Fibroblast of lung (primary cell): Measurements from ENCODE around the gene PKD2L2. TPM values are rescaled to one million over a fixed set of nuclear protein-coding genes. Genes with fewer than 3 reads are reported as not detected.

Source experiments
- DNase-seq, 2 donors: peaks; one replicate each; pipeline versions ENCODE4 v3.0.0 to v3.0.0-alpha.2; 2010; ENCODE audit warnings: low read depth in 2 of 2
- H2AFZ ChIP-seq: 2 replicates; pipeline ENCODE4 v1.5.1; 2012; ENCODE audit warnings: low read length, control low read depth, inconsistent platforms
- H3K27ac ChIP-seq: 2 replicates; pipeline ENCODE4 v1.5.1; 2011; ENCODE audit warnings: low read length, control low read depth; ENCODE audit not compliant: insufficient read depth
- H3K27me3 ChIP-seq: 2 replicates; pipeline ENCODE4 v1.5.1; 2011; ENCODE audit warnings: mild to moderate bottlenecking, low read length; ENCODE audit not compliant: control insufficient read depth, insufficient read depth
- H3K36me3 ChIP-seq: 2 replicates; pipeline ENCODE4 v1.5.1; 2011; ENCODE audit warnings: low read length; ENCODE audit not compliant: control insufficient read depth, insufficient read depth
- H3K4me1 ChIP-seq: 2 replicates; pipeline ENCODE4 v1.5.1; 2011; ENCODE audit warnings: low read length; ENCODE audit not compliant: control insufficient read depth, insufficient read depth; ENCODE audit errors: extremely low read depth
- H3K4me2 ChIP-seq: 2 replicates; pipeline ENCODE4 v1.5.1; 2011; ENCODE audit warnings: low read length, control low read depth; ENCODE audit not compliant: insufficient read depth; ENCODE audit errors: extremely low read depth
- H3K4me3 ChIP-seq, 4 experiments: fragments of 200-600 bp in 1 of 4; sonication (generic) in 1 of 4; replicated peaks in 1 of 4; 2 replicates each; pipeline ENCODE4 v1.5.1; 2011 to 2016; ENCODE audit warnings: low read length in 4 of 4, low read depth in 3 of 4, mild to moderate bottlenecking in 3 of 4, control low read depth in 2 of 4, inconsistent platforms in 1 of 4, mixed read lengths in 1 of 4; ENCODE audit not compliant: insufficient read depth in 1 of 4; ENCODE audit errors: control extremely low read depth in 1 of 4
- H3K79me2 ChIP-seq: 2 replicates; pipeline ENCODE4 v1.5.1; 2012; ENCODE audit warnings: mild to moderate bottlenecking, low read length, inconsistent platforms; ENCODE audit not compliant: control insufficient read depth, insufficient read depth
- H3K9ac ChIP-seq: 2 replicates; pipeline ENCODE4 v1.5.1; 2011; ENCODE audit warnings: mild to moderate bottlenecking, low read length, control low read depth; ENCODE audit not compliant: insufficient read depth
- H3K9me3 ChIP-seq: 2 replicates; pipeline ENCODE4 v1.5.1; 2012; ENCODE audit warnings: low read depth, low read length; ENCODE audit not compliant: control insufficient read depth, insufficient read depth
- H4K20me1 ChIP-seq: 2 replicates; pipeline ENCODE4 v1.5.1; 2011; ENCODE audit warnings: low read length; ENCODE audit not compliant: control insufficient read depth, insufficient read depth; ENCODE audit errors: extremely low read depth
- CTCF ChIP-seq, 2 donors: IDR thresholded peaks in 1 of 2; conservative IDR thresholded peaks in 1 of 2; 1 replicate in 1 of 2; 2 replicates in 1 of 2; pipeline ENCODE4 v1.5.1; 2011 to 2012; ENCODE audit warnings: low read length in 2 of 2, control low read depth in 1 of 2, inconsistent platforms in 1 of 2, low read depth in 1 of 2, mild to moderate bottlenecking in 1 of 2
- EZH2 ChIP-seq: IDR thresholded peaks from 2 replicates; pipeline ENCODE4 v1.5.1; 2012; ENCODE audit warnings: low read length, control low read depth, mild to moderate bottlenecking; ENCODE audit errors: missing control alignments
- polyA plus RNA-seq, 2 donors: library from polyadenylated mRNA; depleted of rRNA in 1 of 2; stranded (reverse) in 1 of 2; unstranded in 1 of 2; fragments of >200 nt; gene quantifications; 2 replicates each; pipeline ENCODE4 v1.2.1, GENCODE V29; 2011 to 2012; ENCODE audit warnings: missing spikeins in 1 of 2
- total RNA-seq: library from RNA; depleted of rRNA; stranded (reverse); fragments of >200 nt; gene quantifications from 2 replicates; pipeline ENCODE4 v1.2.1, GENCODE V29; 2014

Gene PKD2L2
- total and polyA plus RNA-seq, 2 donors (not counting 1 experiment from before 2014, with no cell fraction given), result not detected

GRCh38 chr5:137871571-137871970 is 17.7 kb upstream of the PKD2L2 start:
- Histone ChIP-seq H3K4me2 (no peak overlapping the region), H4K20me1 (no peaks in the 10 kb centered on the region), H3K9ac (no peak overlapping the region), H3K36me3 (no peaks in the 10 kb centered on the region), H3K9me3 (no peaks in the 10 kb centered on the region), H3K27ac (no peak overlapping the region), H2AFZ (no peak overlapping the region), H3K4me1 (no peaks in the 10 kb centered on the region), H3K27me3 (no peaks in the 10 kb centered on the region), H3K79me2 (no peaks in the 10 kb centered on the region), H3K4me3 (no peak overlapping the region)
- TF ChIP-seq CTCF (conservative IDR thresholded peaks at IDR 0.05 in 1 of 2, IDR thresholded peaks at IDR 0.05 in 1 of 2; ENCODE audit: low read depth in 1 of 2, low read length in 2 of 2) (no peak), EZH2 (no peak)
- no peak for DNase-seq

GRCh38 chr5:137872466-137872865 is 16.8 kb upstream of the PKD2L2 start:
- Histone ChIP-seq H3K4me1 (no peaks in the 10 kb centered on the region), H3K27me3 (no peaks in the 10 kb centered on the region), H4K20me1 (no peaks in the 10 kb centered on the region), H3K79me2 (no peaks in the 10 kb centered on the region), H3K4me3 (no peak overlapping the region), H3K27ac (no peak overlapping the region), H3K9ac (no peak overlapping the region), H3K4me2 (no peak overlapping the region), H3K9me3 (no peaks in the 10 kb centered on the region), H2AFZ (no peak overlapping the region), H3K36me3 (no peaks in the 10 kb centered on the region)
- TF ChIP-seq EZH2 (no peak), CTCF (conservative IDR thresholded peaks at IDR 0.05 in 1 of 2, IDR thresholded peaks at IDR 0.05 in 1 of 2; ENCODE audit: low read depth in 1 of 2, low read length in 2 of 2) (no peak)
- no peak for DNase-seq

GRCh38 chr5:137876101-137876500 is 13.2 kb upstream of the PKD2L2 start:
- TF ChIP-seq EZH2 (no peak), CTCF (conservative IDR thresholded peaks at IDR 0.05 in 1 of 2, IDR thresholded peaks at IDR 0.05 in 1 of 2; ENCODE audit: low read depth in 1 of 2, low read length in 2 of 2) (no peak)
- Histone ChIP-seq H3K36me3 (no peaks in the 10 kb centered on the region), H3K9me3 (no peaks in the 10 kb centered on the region), H3K27me3 (no peaks in the 10 kb centered on the region), H3K4me3 (no peak overlapping the region), H3K4me1 (no peaks in the 10 kb centered on the region), H3K27ac (no peak overlapping the region), H3K9ac (no peak overlapping the region), H3K79me2 (no peaks in the 10 kb centered on the region), H4K20me1 (no peaks in the 10 kb centered on the region), H3K4me2 (no peak overlapping the region), H2AFZ (no peak overlapping the region)
- no peak for DNase-seq
